WERI-Rb-1 (cell line): Measurements from ENCODE around the gene SGPP2.

Source experiments
- DNase-seq: peaks from one replicate; pipeline ENCODE4 v3.0.0-alpha.2; 2020
- H3K27ac ChIP-seq: fragments of 250-450 bp; sonication (Bioruptor Pico); 2 replicates; pipeline ENCODE4 v1.5.1; 2020; ENCODE audit warnings: mild to moderate bottlenecking, moderate library complexity
- H3K27me3 ChIP-seq: fragments of 250-450 bp; sonication (Bioruptor Pico); 2 replicates; pipeline ENCODE4 v1.5.1; 2021; ENCODE audit warnings: mild to moderate bottlenecking, low read depth, moderate library complexity; ENCODE audit not compliant: insufficient read depth, severe bottlenecking
- H3K36me3 ChIP-seq: fragments of 250-450 bp; sonication (Bioruptor Pico); 2 replicates; pipeline ENCODE4 v1.5.1; 2020; ENCODE audit warnings: mild to moderate bottlenecking, moderate library complexity
- H3K4me3 ChIP-seq: 2 replicates; pipeline ENCODE4 v1.5.1; 2011; ENCODE audit warnings: low read depth, mild to moderate bottlenecking, control low read depth, low read length
- H3K9me3 ChIP-seq: fragments of 250-450 bp; sonication (Bioruptor Pico); 2 replicates; pipeline ENCODE4 v1.5.1; 2021; ENCODE audit warnings: mild to moderate bottlenecking, moderate library complexity; ENCODE audit not compliant: severe bottlenecking
- TF ChIP-seq, protein P1 (sequence below): IDR thresholded peaks from 2 replicates; pipeline ENCODE4 v1.5.1; 2011; ENCODE audit warnings: low read depth, mild to moderate bottlenecking, control low read depth, inconsistent platforms, low read length

The SGPP2 gene

GRCh38 chr2:222606306-222606705, 182.0 kb downstream of the SGPP2 start:
- TF ChIP-seq, protein P1, sequence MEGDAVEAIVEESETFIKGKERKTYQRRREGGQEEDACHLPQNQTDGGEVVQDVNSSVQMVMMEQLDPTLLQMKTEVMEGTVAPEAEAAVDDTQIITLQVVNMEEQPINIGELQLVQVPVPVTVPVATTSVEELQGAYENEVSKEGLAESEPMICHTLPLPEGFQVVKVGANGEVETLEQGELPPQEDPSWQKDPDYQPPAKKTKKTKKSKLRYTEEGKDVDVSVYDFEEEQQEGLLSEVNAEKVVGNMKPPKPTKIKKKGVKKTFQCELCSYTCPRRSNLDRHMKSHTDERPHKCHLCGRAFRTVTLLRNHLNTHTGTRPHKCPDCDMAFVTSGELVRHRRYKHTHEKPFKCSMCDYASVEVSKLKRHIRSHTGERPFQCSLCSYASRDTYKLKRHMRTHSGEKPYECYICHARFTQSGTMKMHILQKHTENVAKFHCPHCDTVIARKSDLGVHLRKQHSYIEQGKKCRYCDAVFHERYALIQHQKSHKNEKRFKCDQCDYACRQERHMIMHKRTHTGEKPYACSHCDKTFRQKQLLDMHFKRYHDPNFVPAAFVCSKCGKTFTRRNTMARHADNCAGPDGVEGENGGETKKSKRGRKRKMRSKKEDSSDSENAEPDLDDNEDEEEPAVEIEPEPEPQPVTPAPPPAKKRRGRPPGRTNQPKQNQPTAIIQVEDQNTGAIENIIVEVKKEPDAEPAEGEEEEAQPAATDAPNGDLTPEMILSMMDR: no peak
- no peak for DNase-seq
- no peaks in the 10 kb centered on the region for H3K27me3 ChIP-seq
- no peak overlapping the region for H3K4me3 ChIP-seq
- H3K27ac ChIP-seq: no peak overlapping the region
- H3K36me3 ChIP-seq: peaks cover 5% of the 10 kb centered on the region
- no peaks in the 10 kb centered on the region for H3K9me3 ChIP-seq

DNA sequence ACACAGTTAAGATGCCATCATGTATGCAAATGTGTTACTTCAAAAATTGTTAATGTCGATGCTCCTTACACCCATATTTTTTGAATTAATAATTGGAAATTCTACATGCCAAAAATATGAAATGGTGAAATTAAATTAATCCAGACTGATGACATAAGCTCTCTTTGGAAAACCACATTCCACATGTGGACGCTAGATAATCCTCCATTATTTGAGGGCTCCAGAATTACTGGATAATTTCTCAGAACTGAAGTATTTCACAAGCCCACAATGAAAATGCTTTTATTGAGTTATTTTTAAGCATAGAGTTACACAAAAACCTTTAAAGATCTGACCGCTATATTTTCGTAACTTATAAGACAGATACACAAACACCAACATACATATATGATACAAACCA, 183.7 kb downstream of the SGPP2 start:
- peaks cover 15% of the 10 kb centered on the region for H3K36me3 ChIP-seq
- no peak overlapping the region for H3K27ac ChIP-seq
- no peak for DNase-seq
- H3K9me3 ChIP-seq: no peaks in the 10 kb centered on the region
- no peak overlapping the region for H3K4me3 ChIP-seq
- no peaks in the 10 kb centered on the region for H3K27me3 ChIP-seq
- TF ChIP-seq, protein P1: no peak

GRCh38 chr2:222609381-222609780, 185.0 kb downstream of the SGPP2 start:
- H3K4me3 ChIP-seq: no peak overlapping the region
- DNase-seq: no peak
- no peak overlapping the region for H3K27ac ChIP-seq
- H3K9me3 ChIP-seq: no peaks in the 10 kb centered on the region
- TF ChIP-seq, protein P1: no peak
- no peaks in the 10 kb centered on the region for H3K27me3 ChIP-seq
- H3K36me3 ChIP-seq: peaks cover 21% of the 10 kb centered on the region
